NCI-H2029 treated with DMSO at 0.1 percent for 48 hours (cell line): Measurements from ENCODE around the gene FYCO1.

Experiments used
- DNase-seq: peaks from one replicate; lab custom pipeline; 2025; lab: John Stamatoyannopoulos, UW

The FYCO1 gene

GRCh38 chr3:45943207-45943846 lies 52.3 kb downstream of the FYCO1 start, which contains the start of gene CXCR6:
Gene CXCR6 (plus strand): TSS chr3:45943464. CDS start chr3:45946482, 3,018 bp downstream.
- DNase-seq = no peak

GRCh38 chr3:45942051-45942825 lies 53.4 kb downstream of the FYCO1 start:
- DNase-seq = peak; percentile 78

- DNase-seq = peak; percentile 51
Measured at GRCh38 chr3:45940781-45941365, 54.8 kb downstream of the FYCO1 start.

GRCh38 chr3:45940004-45940780 lies 55.4 kb downstream of the FYCO1 start:
- peak; percentile 60 for DNase-seq

GRCh38 chr3:45939341-45939771 lies 56.3 kb downstream of the FYCO1 start:
- no peak for DNase-seq

- peak; percentile 89 for DNase-seq
Measured at GRCh38 chr3:45938864-45939263, 56.8 kb downstream of the FYCO1 start.

GRCh38 chr3:45938043-45938435 lies 57.6 kb downstream of the FYCO1 start:
- DNase-seq = no peak

GRCh38 chr3:45937206-45938042 lies 58.2 kb downstream of the FYCO1 start:
- no peak for DNase-seq

- no peak for DNase-seq
Measured at GRCh38 chr3:45936261-45936660, 59.4 kb downstream of the FYCO1 start.

GRCh38 chr3:45933591-45933990 lies 62.0 kb downstream of the FYCO1 start:
- DNase-seq = no peak

GRCh38 chr3:45932112-45932511 lies 63.5 kb downstream of the FYCO1 start:
- DNase-seq = no peak

- no peak for DNase-seq
Measured at GRCh38 chr3:45931496-45931895, 64.1 kb downstream of the FYCO1 start.

- no peak for DNase-seq
Measured at GRCh38 chr3:45929042-45929679, 66.5 kb downstream of the FYCO1 start.

GRCh38 chr3:45927881-45928280 lies 67.7 kb downstream of the FYCO1 start:
- no peak for DNase-seq

GRCh38 chr3:45923755-45924154 lies 71.9 kb downstream of the FYCO1 start:
- no peak for DNase-seq

- no peak for DNase-seq
Measured at GRCh38 chr3:45922950-45923590, 72.6 kb downstream of the FYCO1 start.

- DNase-seq = no peak
Measured at GRCh38 chr3:45922039-45922326, 73.6 kb downstream of the FYCO1 start.

- no peak for DNase-seq
Measured at GRCh38 chr3:45921158-45922038, 74.2 kb downstream of the FYCO1 start.

GRCh38 chr3:45917146-45917898 lies 78.3 kb downstream of the FYCO1 start:
- DNase-seq = no peak
